Suprapubic skin (tissue), 4 donors: Measurements from ENCODE around the gene SMPD1. TPM values are rescaled to one million over a fixed set of nuclear protein-coding genes. Genes with fewer than 3 reads are reported as not detected.

Experiments used
- DNase-seq, 2 donors: peaks; one replicate each; pipeline ENCODE4 v3.0.0-alpha.2; 2019; ENCODE audit warnings: low spot score in 2 of 2
- H3K27ac ChIP-seq: fragments of 200-600 bp; sonication (generic); one replicate; pipeline ENCODE4 v1.5.1; 2019
- H3K27me3 ChIP-seq: fragments of 200-600 bp; sonication (generic); one replicate; pipeline ENCODE4 v1.5.1; 2019
- H3K36me3 ChIP-seq: fragments of 200-600 bp; sonication (generic); one replicate; pipeline ENCODE4 v1.5.1; 2019
- H3K4me1 ChIP-seq: fragments of 200-600 bp; sonication (generic); one replicate; pipeline ENCODE4 v1.5.1; 2019
- H3K4me3 ChIP-seq: fragments of 200-600 bp; sonication (generic); one replicate; pipeline ENCODE4 v1.5.1; 2019; ENCODE audit warnings: mild to moderate bottlenecking
- H3K9me3 ChIP-seq: fragments of 200-600 bp; sonication (generic); one replicate; pipeline ENCODE4 v1.5.1; 2019
- EP300 ChIP-seq: sonication (generic); formaldehyde crosslinking; IDR thresholded peaks from one replicate; pipeline ENCODE4 v1.6.1; 2017; ENCODE audit warnings: antibody characterized with exemption
- POLR2A ChIP-seq, 2 donors: fragments of 450-650 bp; IDR thresholded peaks; one replicate each; pipeline ENCODE4 v1.6.1; 2017; ENCODE audit warnings: antibody characterized with exemption in 2 of 2, mild to moderate bottlenecking in 2 of 2, moderate library complexity in 2 of 2
- POLR2AphosphoS5 ChIP-seq, 3 donors: sonication (generic); formaldehyde crosslinking; IDR thresholded peaks; one replicate each; pipeline ENCODE4 v1.6.1; 2017; ENCODE audit warnings: antibody characterized with exemption in 3 of 3
- WGBS: methylation state at CpG from one replicate; pipeline ENCODE4 v1.1.5; 2018; 5-methylcytosine and 5-hydroxymethylcytosine counted together
- total RNA-seq, 4 donors: library from RNA; depleted of rRNA; stranded (reverse); fragments of >200 nt; gene quantifications; one replicate each; pipeline ENCODE4 v1.1.0, GENCODE V29; 2016
- TF ChIP-seq, protein P1 (sequence below), 2 donors: fragments of 200-600 bp in 1 of 2; fragments of 450-650 bp in 1 of 2; sonication (generic) in 1 of 2; IDR thresholded peaks; one replicate each; pipeline ENCODE4 v1.5.1; 2016 to 2019; ENCODE audit warnings: antibody characterized with exemption in 2 of 2, mild to moderate bottlenecking in 1 of 2, moderate library complexity in 1 of 2

Gene SMPD1
- total RNA-seq, 4 donors from 2014 or later, result 25.0 to 45.5 (median 40.8) TPM

DNA sequence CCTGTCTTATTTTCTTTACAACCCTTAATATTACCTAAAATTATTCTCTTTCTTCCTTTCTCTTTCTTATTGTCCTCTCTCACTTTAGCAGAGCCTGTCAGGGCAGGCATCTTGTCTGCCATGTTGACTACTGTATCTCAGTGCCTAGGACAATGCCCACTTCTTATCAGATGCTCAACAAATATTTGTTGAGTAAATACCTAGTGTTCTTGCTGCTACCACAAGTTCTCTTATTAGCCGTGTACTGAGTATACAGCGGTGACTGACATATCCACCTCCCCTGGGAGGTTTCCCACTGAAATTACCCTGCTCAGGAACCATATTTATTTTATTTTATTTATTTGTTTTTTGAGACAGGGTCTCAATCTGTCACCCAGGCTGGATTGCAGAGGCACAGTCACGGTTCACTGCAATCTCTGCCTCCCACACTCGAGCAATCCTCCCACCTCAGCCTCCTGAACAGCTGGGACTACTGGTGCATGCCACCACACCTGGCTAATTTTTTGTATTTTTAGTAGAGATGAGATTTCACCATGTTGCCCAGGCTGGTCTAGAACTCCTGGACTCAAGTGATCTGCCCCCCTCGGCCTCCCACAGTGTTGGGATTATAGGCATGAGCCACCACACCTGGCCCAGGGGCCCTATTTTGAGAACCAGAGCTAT lies 43.9 kb downstream of the SMPD1 start:
- Histone ChIP-seq H3K4me3 (no peak overlapping the region), H3K27me3 (no peaks in the 10 kb centered on the region), H3K4me1 (no peaks in the 10 kb centered on the region), H3K9me3 (no peaks in the 10 kb centered on the region), H3K36me3 (no peaks in the 10 kb centered on the region), H3K27ac (no peak overlapping the region)
- 81% methylated on average over 5 of the region's 5 CpGs for WGBS
- TF ChIP-seq, protein P1, sequence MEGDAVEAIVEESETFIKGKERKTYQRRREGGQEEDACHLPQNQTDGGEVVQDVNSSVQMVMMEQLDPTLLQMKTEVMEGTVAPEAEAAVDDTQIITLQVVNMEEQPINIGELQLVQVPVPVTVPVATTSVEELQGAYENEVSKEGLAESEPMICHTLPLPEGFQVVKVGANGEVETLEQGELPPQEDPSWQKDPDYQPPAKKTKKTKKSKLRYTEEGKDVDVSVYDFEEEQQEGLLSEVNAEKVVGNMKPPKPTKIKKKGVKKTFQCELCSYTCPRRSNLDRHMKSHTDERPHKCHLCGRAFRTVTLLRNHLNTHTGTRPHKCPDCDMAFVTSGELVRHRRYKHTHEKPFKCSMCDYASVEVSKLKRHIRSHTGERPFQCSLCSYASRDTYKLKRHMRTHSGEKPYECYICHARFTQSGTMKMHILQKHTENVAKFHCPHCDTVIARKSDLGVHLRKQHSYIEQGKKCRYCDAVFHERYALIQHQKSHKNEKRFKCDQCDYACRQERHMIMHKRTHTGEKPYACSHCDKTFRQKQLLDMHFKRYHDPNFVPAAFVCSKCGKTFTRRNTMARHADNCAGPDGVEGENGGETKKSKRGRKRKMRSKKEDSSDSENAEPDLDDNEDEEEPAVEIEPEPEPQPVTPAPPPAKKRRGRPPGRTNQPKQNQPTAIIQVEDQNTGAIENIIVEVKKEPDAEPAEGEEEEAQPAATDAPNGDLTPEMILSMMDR (IDR thresholded peaks at IDR 0.05), result no peak
- no peak for TF ChIP-seq POLR2AphosphoS5 (IDR thresholded peaks at IDR 0.05)
- no peak for TF ChIP-seq POLR2A (IDR thresholded peaks at IDR 0.05)
- no peak for TF ChIP-seq EP300
- DNase-seq, result no peak

DNA sequence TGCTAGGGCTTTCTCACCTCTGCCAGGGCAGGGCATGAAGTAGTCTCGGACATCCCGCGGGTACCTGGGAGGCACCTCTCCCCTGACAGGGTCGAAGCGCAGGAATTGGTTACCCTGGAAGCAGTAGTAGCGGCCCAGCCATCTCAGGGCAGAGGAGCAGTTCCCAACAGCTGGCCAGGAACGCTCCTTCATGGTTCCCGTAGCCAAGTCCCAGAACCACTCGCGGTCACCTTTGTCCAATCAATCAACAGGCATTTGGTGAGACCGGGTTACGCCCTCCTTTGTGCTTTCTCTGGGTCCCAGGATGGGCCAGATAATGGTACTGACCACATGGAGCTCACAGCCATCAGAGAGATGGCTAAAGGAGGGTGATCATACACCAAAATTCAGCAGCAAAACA lies 47.1 kb downstream of the SMPD1 start:
- H3K4me3 ChIP-seq, result no peak overlapping the region
- no peak for TF ChIP-seq POLR2AphosphoS5 (IDR thresholded peaks at IDR 0.05)
- TF ChIP-seq EP300, result no peak
- TF ChIP-seq, protein P1 (IDR thresholded peaks at IDR 0.05), result no peak
- no peaks in the 10 kb centered on the region for H3K4me1 ChIP-seq
- H3K27me3 ChIP-seq, result no peaks in the 10 kb centered on the region
- whole genome bisulfite sequencing, result 91% methylated on average over 12 of the region's 12 CpGs
- H3K36me3 ChIP-seq, result no peaks in the 10 kb centered on the region
- no peak overlapping the region for H3K27ac ChIP-seq
- H3K9me3 ChIP-seq, result no peaks in the 10 kb centered on the region
- no peak for DNase-seq

DNA sequence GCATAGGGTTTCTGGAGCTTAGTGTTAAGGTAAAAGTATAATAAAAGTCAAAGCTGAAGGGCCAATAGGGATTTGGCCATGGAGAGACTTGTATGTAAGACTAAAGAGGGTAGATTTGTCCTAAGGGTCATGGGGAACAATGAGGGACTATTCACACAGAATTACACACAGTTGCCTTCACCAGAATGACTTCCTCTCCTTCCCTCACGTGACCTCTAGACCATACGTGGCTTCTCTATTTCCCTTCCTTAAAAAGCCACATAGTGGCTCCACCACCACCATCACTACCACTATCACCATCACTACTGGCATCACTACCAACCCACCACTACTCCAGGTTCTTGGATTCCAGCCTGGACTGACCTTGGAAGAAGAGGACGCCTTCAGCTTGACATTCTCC lies 47.7 kb downstream of the SMPD1 start:
- H3K27ac ChIP-seq, result no peak overlapping the region
- no peak overlapping the region for H3K4me3 ChIP-seq
- H3K27me3 ChIP-seq, result no peaks in the 10 kb centered on the region
- no peaks in the 10 kb centered on the region for H3K9me3 ChIP-seq
- TF ChIP-seq, protein P1 (IDR thresholded peaks at IDR 0.05), result no peak
- TF ChIP-seq EP300 (no peak), POLR2AphosphoS5 (IDR thresholded peaks at IDR 0.05) (no peak), POLR2A (IDR thresholded peaks at IDR 0.05) (no peak)
- no peaks in the 10 kb centered on the region for H3K36me3 ChIP-seq
- 84% methylated on average over 3 of the region's 3 CpGs for WGBS
- no peak for DNase-seq
- H3K4me1 ChIP-seq, result no peaks in the 10 kb centered on the region

DNA sequence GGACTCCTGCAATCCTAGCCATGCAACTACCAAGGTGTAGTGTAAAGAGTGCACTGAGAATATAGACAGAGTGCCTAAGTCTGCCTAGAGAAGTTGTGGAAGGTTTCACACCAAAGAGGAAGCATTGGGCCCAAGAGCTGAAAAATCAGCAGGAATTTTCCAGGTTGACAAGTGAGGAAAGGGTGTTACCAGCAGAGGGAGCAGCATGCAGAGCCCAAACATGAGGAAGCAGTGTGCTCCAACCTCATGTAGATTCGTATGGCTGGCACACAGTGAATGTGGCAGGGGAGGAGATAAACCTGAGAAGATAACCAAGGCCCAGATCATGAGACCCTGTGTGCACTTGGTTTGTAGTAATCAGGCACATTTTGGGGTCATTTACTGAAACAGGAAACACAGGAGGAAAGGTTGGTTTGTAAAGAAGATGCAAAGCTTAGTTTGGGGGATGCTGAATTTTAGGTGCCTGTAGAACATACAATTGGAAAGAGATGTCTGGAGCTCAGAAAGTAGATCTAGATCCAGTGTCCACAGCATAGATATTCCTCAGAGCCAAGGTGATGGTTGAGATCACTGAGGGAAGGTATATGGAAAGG lies 48.8 kb downstream of the SMPD1 start:
- 5% methylated on average over 1 of the region's 1 CpG for WGBS
- Histone ChIP-seq H3K27me3 (no peaks in the 10 kb centered on the region), H3K4me3 (no peak overlapping the region), H3K36me3 (no peaks in the 10 kb centered on the region), H3K9me3 (no peaks in the 10 kb centered on the region), H3K4me1 (no peaks in the 10 kb centered on the region), H3K27ac (no peak overlapping the region)
- TF ChIP-seq POLR2A (IDR thresholded peaks at IDR 0.05), result no peak
- no peak for TF ChIP-seq POLR2AphosphoS5 (IDR thresholded peaks at IDR 0.05)
- TF ChIP-seq, protein P1 (IDR thresholded peaks at IDR 0.05), result peak; percentile 26 to 56
- TF ChIP-seq EP300, result no peak
- DNase-seq, result no peak

DNA sequence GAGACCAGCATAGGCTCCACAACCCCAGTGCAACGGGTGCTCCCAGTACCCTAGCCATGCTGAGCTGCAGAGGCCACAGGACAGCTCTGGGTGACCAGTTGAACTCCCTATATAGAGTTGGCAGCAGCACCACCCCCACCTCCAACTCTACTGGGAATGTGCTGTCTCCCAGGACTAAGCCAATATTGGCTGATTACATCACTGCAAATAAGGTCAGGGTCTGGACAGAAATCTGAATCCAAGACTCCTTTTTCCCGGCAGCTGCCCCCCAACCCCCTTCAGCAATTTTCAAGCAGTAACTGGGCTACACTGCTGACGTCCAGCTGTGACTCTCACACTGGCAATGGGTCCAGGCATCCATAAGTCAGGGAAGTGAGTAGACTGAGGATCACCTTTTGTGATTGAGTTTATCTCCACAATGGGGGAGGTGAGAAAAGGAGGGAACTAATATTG lies 50.7 kb downstream of the SMPD1 start, which contains the start of gene HPX:
Gene HPX, minus strand, starts transcription at position 82 of the 453 bp plus-strand sequence. Its CDS starts 24 bp downstream, at position 58.
- DNase-seq, result no peak
- Histone ChIP-seq H3K4me1 (no peaks in the 10 kb centered on the region), H3K27me3 (no peaks in the 10 kb centered on the region), H3K36me3 (no peaks in the 10 kb centered on the region), H3K4me3 (no peak within 1 kb of the TSS), H3K27ac (no peak within 1 kb of the TSS), H3K9me3 (no peaks in the 10 kb centered on the region)
- 72% methylated on average over 3 of the region's 3 CpGs for WGBS
- no peak for TF ChIP-seq EP300
- TF ChIP-seq POLR2A (IDR thresholded peaks at IDR 0.05), result no peak
- no peak for TF ChIP-seq POLR2AphosphoS5 (IDR thresholded peaks at IDR 0.05)
- TF ChIP-seq, protein P1 (IDR thresholded peaks at IDR 0.05), result no peak
